GM12874 (cell line): Measurements from ENCODE around the gene CDK5.

Source experiments
- CTCF ChIP-seq: IDR thresholded peaks from 2 replicates; pipeline ENCODE4 v1.5.1; 2011; ENCODE audit warnings: low read depth, mild to moderate bottlenecking, control low read depth, low read length, moderate library complexity; ENCODE audit not compliant: insufficient read depth

The CDK5 gene

GRCh38 chr7:151074817-151075661, 17.3 kb upstream of the CDK5 start:
- no peak for TF ChIP-seq CTCF

- no peak for TF ChIP-seq CTCF
Observed at GRCh38 chr7:151073990-151074389, 16.3 kb upstream of the CDK5 start.

- TF ChIP-seq CTCF = no peak
Observed at GRCh38 chr7:151071032-151071866, 13.6 kb upstream of the CDK5 start.

GRCh38 chr7:151070574-151070960, 12.9 kb upstream of the CDK5 start:
- no peak for TF ChIP-seq CTCF

- no peak for TF ChIP-seq CTCF
Observed at GRCh38 chr7:151069841-151070573, 12.3 kb upstream of the CDK5 start.

- TF ChIP-seq CTCF = no peak
Observed at GRCh38 chr7:151068069-151068773, 10.5 kb upstream of the CDK5 start.
